Astrocyte (in vitro differentiated cells and primary cell): ENCODE data around the gene MSMB. TPM values are rescaled to one million over a fixed set of nuclear protein-coding genes. Genes with fewer than 3 reads are reported as not detected.

Source experiments
- DNase-seq: peaks from one replicate; pipeline ENCODE4 v3.0.0-alpha.2; 2010; ENCODE audit warnings: low read depth
- FAIRE-seq: peaks from 2 replicates; lab custom pipeline; 2011; peaks lifted over from hg19 to GRCh38; lab: Jason Lieb, UNC
- H2AFZ ChIP-seq: 2 replicates; pipeline ENCODE4 v1.6.0; 2012; ENCODE audit warnings: low read depth, low read length, inconsistent platforms
- H3K27ac ChIP-seq: 2 replicates; pipeline ENCODE4 v1.5.1; 2011; ENCODE audit warnings: low read depth, low read length, inconsistent platforms
- H3K27me3 ChIP-seq: 2 replicates; pipeline ENCODE4 v1.6.0; 2011; ENCODE audit warnings: low read length, inconsistent platforms; ENCODE audit not compliant: insufficient read depth
- H3K36me3 ChIP-seq: 2 replicates; pipeline ENCODE4 v1.5.1; 2011; ENCODE audit warnings: low read length, inconsistent platforms; ENCODE audit not compliant: insufficient read depth
- H3K4me1 ChIP-seq: 2 replicates; pipeline ENCODE4 v1.5.1; 2011; ENCODE audit warnings: low read length, inconsistent platforms; ENCODE audit not compliant: insufficient read depth
- H3K4me2 ChIP-seq: 2 replicates; pipeline ENCODE4 v1.6.0; 2012; ENCODE audit warnings: low read length, inconsistent platforms
- H3K4me3 ChIP-seq: 2 replicates; pipeline ENCODE4 v1.5.1; 2011; ENCODE audit warnings: low read depth, mild to moderate bottlenecking, low read length, inconsistent platforms; ENCODE audit not compliant: insufficient read depth
- H3K79me2 ChIP-seq: 2 replicates; pipeline ENCODE4 v1.6.0; 2012; ENCODE audit warnings: mild to moderate bottlenecking, low read length, inconsistent platforms; ENCODE audit not compliant: insufficient read depth
- H3K9ac ChIP-seq: 2 replicates; pipeline ENCODE4 v1.6.0; 2012; ENCODE audit warnings: mild to moderate bottlenecking, low read length, inconsistent platforms
- H3K9me3 ChIP-seq: 2 replicates; pipeline ENCODE4 v1.5.1; 2012; ENCODE audit warnings: low read depth, mild to moderate bottlenecking, low read length, inconsistent platforms; ENCODE audit not compliant: insufficient read depth
- H4K20me1 ChIP-seq: 2 replicates; pipeline ENCODE4 v1.6.0; 2012; ENCODE audit warnings: low read length, inconsistent platforms; ENCODE audit not compliant: insufficient read depth
- H3K27ac Mint-ChIP-seq: one replicate; pipeline ENCODE4 v1.8.0; 2021; ENCODE audit warnings: mild to moderate bottlenecking, mixed read lengths; ENCODE audit not compliant: unreplicated experiment
- H3K27me3 Mint-ChIP-seq: one replicate; pipeline ENCODE4 v1.8.0; 2021; ENCODE audit warnings: low read depth, mixed read lengths; ENCODE audit not compliant: unreplicated experiment
- H3K36me3 Mint-ChIP-seq: one replicate; pipeline ENCODE4 v1.8.0; 2021; ENCODE audit warnings: low read depth, mixed read lengths; ENCODE audit not compliant: unreplicated experiment
- H3K4me1 Mint-ChIP-seq: one replicate; pipeline ENCODE4 v1.8.0; 2021; ENCODE audit warnings: low read depth, mixed read lengths; ENCODE audit not compliant: unreplicated experiment
- H3K4me3 Mint-ChIP-seq: one replicate; pipeline ENCODE4 v1.8.0; 2021; ENCODE audit warnings: mild to moderate bottlenecking, moderate library complexity, mixed read lengths; ENCODE audit not compliant: unreplicated experiment
- H3K9me3 Mint-ChIP-seq: one replicate; pipeline ENCODE4 v1.8.0; 2021; ENCODE audit warnings: mild to moderate bottlenecking, mixed read lengths; ENCODE audit not compliant: unreplicated experiment
- EZH2 ChIP-seq: IDR thresholded peaks from 2 replicates; pipeline ENCODE4 v1.6.1; 2012; ENCODE audit warnings: mild to moderate bottlenecking, low read length, inconsistent platforms; ENCODE audit not compliant: insufficient read depth
- total RNA-seq: library from RNA; stranded (reverse); gene quantifications from 2 replicates; pipeline ENCODE4 v1.2.1, GENCODE V29; 2021
- TF ChIP-seq, protein P1 (sequence below): IDR thresholded peaks from 2 replicates; pipeline ENCODE4 v1.5.1; 2011; ENCODE audit warnings: low read depth, mild to moderate bottlenecking, inconsistent platforms, low read length, moderate library complexity; ENCODE audit not compliant: insufficient read depth

The MSMB gene
- total RNA-seq, 1 donor from 2014 or later: not detected

DNA sequence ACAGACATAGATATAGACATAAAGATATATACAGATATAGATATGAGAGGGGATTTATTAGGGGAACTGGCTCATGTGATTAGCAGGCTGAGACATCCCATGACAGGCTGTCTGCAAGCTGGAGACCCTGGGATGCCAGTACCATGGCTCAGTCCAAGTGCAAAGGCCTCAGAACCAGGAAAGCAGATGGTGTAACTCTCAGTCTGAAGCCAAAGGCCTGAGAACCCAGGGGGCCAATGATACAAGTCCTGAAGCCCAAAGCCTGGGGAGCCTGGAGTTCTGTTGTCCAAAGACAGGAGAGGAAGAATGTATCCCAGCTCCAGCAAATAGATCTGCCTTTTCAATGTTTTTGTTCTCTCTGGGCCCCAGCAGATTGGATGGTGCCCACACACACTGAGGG, 21.1 kb downstream of the MSMB start:
- peaks cover 90% of the 10 kb centered on the region for H4K20me1 ChIP-seq
- TF ChIP-seq, protein P1, sequence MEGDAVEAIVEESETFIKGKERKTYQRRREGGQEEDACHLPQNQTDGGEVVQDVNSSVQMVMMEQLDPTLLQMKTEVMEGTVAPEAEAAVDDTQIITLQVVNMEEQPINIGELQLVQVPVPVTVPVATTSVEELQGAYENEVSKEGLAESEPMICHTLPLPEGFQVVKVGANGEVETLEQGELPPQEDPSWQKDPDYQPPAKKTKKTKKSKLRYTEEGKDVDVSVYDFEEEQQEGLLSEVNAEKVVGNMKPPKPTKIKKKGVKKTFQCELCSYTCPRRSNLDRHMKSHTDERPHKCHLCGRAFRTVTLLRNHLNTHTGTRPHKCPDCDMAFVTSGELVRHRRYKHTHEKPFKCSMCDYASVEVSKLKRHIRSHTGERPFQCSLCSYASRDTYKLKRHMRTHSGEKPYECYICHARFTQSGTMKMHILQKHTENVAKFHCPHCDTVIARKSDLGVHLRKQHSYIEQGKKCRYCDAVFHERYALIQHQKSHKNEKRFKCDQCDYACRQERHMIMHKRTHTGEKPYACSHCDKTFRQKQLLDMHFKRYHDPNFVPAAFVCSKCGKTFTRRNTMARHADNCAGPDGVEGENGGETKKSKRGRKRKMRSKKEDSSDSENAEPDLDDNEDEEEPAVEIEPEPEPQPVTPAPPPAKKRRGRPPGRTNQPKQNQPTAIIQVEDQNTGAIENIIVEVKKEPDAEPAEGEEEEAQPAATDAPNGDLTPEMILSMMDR: no peak
- no peak for TF ChIP-seq EZH2
- peak overlapping the region; percentile 4 for H3K9ac ChIP-seq

DNA sequence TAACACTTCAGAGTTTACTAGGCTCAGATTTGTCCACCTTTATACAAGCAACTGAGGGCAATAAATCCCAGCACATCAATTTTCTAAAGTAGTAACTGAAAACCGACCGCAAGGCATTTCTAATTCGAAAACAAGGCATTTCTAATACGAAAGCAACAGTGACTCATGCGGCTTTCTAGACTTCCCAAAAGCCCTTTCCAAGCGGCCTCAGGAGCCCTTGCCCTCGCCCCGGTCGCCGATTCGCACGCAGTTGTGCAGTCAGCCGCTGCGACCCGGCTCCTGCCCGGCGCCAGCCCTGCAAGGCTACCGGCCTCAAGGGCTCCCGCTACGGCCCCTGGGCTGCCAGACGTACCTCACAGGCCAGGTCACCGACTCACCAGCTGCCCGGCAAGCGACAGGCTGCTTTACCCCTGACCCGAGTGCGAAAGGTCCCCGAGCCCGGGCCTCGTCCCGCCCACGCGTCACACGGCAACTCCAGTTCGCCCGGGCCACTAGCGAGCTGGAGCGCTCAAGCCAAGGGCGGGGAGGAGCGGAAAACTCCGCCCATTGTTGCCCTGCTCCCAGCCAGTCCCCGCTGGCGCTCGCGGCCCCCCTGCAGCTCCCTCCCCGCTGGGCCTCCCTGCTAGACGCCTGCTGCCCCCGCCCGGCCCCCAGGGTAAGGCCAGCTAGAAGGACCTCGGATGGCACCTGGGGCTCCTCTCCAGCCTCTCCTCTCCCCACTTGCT, 22.9 kb downstream of the MSMB start:
- Histone ChIP-seq H3K9ac (peak overlapping the region; percentile 87), H3K9me3 (no peaks in the 10 kb centered on the region), H3K36me3 (no peaks in the 10 kb centered on the region), H3K4me1 (peaks cover 54% of the 10 kb centered on the region), H3K4me3 (peak overlapping the region; percentile 66), H3K79me2 (peaks cover 98% of the 10 kb centered on the region), H3K27ac (peak overlapping the region; percentile 93), H2AFZ (peak overlapping the region; percentile 82), H3K4me2 (peak overlapping the region; percentile 92), H3K27me3 (no peaks in the 10 kb centered on the region), H4K20me1 (peaks cover 92% of the 10 kb centered on the region)
- no peaks in the 10 kb centered on the region for H3K9me3 Mint-ChIP-seq
- FAIRE-seq (no peak), DNase-seq (peak; percentile 90)
- peaks cover 5% of the 10 kb centered on the region for H3K36me3 Mint-ChIP-seq
- H3K27me3 Mint-ChIP-seq: no peaks in the 10 kb centered on the region
- peak overlapping the region; percentile 95 for H3K27ac Mint-ChIP-seq
- peak overlapping the region; percentile 85 for H3K4me3 Mint-ChIP-seq
- H3K4me1 Mint-ChIP-seq: peaks cover 72% of the 10 kb centered on the region
- TF ChIP-seq, protein P1: no peak
- no peak for TF ChIP-seq EZH2

More for the DNA sequence above, 21.1 kb downstream of the MSMB start:
- Mint-ChIP-seq H3K4me1 (peaks cover 66% of the 10 kb centered on the region), H3K9me3 (no peaks in the 10 kb centered on the region), H3K4me3 (no peak overlapping the region), H3K27me3 (no peaks in the 10 kb centered on the region), H3K27ac (peak overlapping the region; percentile 13), H3K36me3 (peaks cover 2% of the 10 kb centered on the region)
- no peak for FAIRE-seq
- Histone ChIP-seq H3K27ac (no peak overlapping the region), H3K9me3 (no peaks in the 10 kb centered on the region), H3K79me2 (peaks cover 98% of the 10 kb centered on the region), H2AFZ (no peak overlapping the region), H3K4me1 (peaks cover 50% of the 10 kb centered on the region), H3K4me3 (no peak overlapping the region), H3K4me2 (no peak overlapping the region), H3K27me3 (no peaks in the 10 kb centered on the region), H3K36me3 (no peaks in the 10 kb centered on the region)
- DNase-seq: no peak

DNA sequence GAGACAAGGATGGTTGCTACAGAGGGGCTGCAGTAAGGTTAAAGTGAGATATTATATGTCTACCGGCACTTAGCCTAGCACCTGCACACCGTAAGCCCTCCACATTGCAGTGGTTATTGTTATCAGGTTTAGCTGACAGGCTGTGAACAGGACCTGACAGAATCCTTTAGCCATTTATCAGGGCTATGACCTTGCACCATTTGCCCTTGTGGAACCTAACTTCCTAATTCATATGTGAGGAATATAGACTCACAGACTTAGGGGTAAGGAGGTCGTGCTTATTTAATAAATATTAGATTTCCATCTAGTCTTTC, 25.8 kb downstream of the MSMB start:
- Mint-ChIP-seq H3K36me3 (peaks cover 6% of the 10 kb centered on the region), H3K4me3 (no peak overlapping the region), H3K9me3 (no peaks in the 10 kb centered on the region), H3K27ac (no peak overlapping the region), H3K27me3 (no peaks in the 10 kb centered on the region), H3K4me1 (peaks cover 54% of the 10 kb centered on the region)
- no peak for FAIRE-seq
- Histone ChIP-seq H3K27me3 (no peaks in the 10 kb centered on the region), H2AFZ (no peak overlapping the region), H3K27ac (no peak overlapping the region), H3K4me1 (peaks cover 49% of the 10 kb centered on the region), H3K79me2 (peaks cover 98% of the 10 kb centered on the region), H4K20me1 (peaks cover 86% of the 10 kb centered on the region), H3K4me2 (no peak overlapping the region), H3K9ac (no peak overlapping the region), H3K36me3 (no peaks in the 10 kb centered on the region), H3K4me3 (no peak overlapping the region), H3K9me3 (no peaks in the 10 kb centered on the region)
- no peak for DNase-seq
- no peak for TF ChIP-seq EZH2
- TF ChIP-seq, protein P1: no peak
